H9 (cell line): ENCODE data around the gene HTRA1. TPM values are rescaled to one million over a fixed set of nuclear protein-coding genes. Genes with fewer than 3 reads are reported as not detected.

Experiments
- DNase-seq: peaks from one replicate; pipeline ENCODE4 v3.0.0-alpha.2; 2017
- H2AFZ ChIP-seq: one replicate; pipeline ENCODE4 v1.6.1; 2013; ENCODE audit warnings: mild to moderate bottlenecking, low read length, control low read depth, moderate library complexity
- H2AK5ac ChIP-seq: 2 replicates; pipeline ENCODE4 v1.6.1; 2013; ENCODE audit warnings: low read length, control low read depth, mixed read lengths; ENCODE audit not compliant: insufficient read length
- H2BK120ac ChIP-seq: one replicate; pipeline ENCODE4 v1.6.1; 2013; ENCODE audit warnings: low read depth, mild to moderate bottlenecking, low read length, control low read depth, inconsistent platforms; ENCODE audit not compliant: poor library complexity, severe bottlenecking
- H2BK12ac ChIP-seq: 2 replicates; pipeline ENCODE4 v1.6.1; 2013; ENCODE audit warnings: low read length, control low read depth, mixed read lengths, low read depth; ENCODE audit not compliant: insufficient read length
- H2BK15ac ChIP-seq: 2 replicates; pipeline ENCODE4 v1.6.1; 2013; ENCODE audit warnings: low read depth, low read length, control low read depth
- H2BK20ac ChIP-seq: one replicate; pipeline ENCODE4 v1.6.1; 2013; ENCODE audit warnings: low read depth, mild to moderate bottlenecking, low read length, control low read depth, inconsistent platforms; ENCODE audit not compliant: poor library complexity, severe bottlenecking
- H2BK5ac ChIP-seq: 2 replicates; pipeline ENCODE4 v1.6.1; 2013; ENCODE audit warnings: low read length, control low read depth, mixed read lengths; ENCODE audit not compliant: insufficient read length
- H3K14ac ChIP-seq: 2 replicates; pipeline ENCODE4 v1.6.1; 2013; ENCODE audit warnings: low read length, control low read depth; ENCODE audit not compliant: insufficient read depth
- H3K18ac ChIP-seq: 2 replicates; pipeline ENCODE4 v1.6.1; 2013; ENCODE audit warnings: low read depth, mild to moderate bottlenecking, mixed read lengths, low read length, control low read depth; ENCODE audit not compliant: insufficient read length
- H3K23ac ChIP-seq: 2 replicates; pipeline ENCODE4 v1.6.1; 2013; ENCODE audit warnings: low read length, control low read depth, mixed read lengths, low read depth; ENCODE audit not compliant: insufficient read length
- H3K23me2 ChIP-seq: 2 replicates; pipeline ENCODE4 v1.6.1; 2013; ENCODE audit warnings: low read depth, mild to moderate bottlenecking, mixed read lengths, low read length, control low read depth; ENCODE audit not compliant: insufficient read length, poor library complexity, severe bottlenecking
- H3K27ac ChIP-seq: 2 replicates; pipeline ENCODE4 v1.5.1; 2013; ENCODE audit warnings: low read length, control low read depth, mixed read lengths, low read depth; ENCODE audit not compliant: insufficient read length
- H3K27me3 ChIP-seq: 2 replicates; pipeline ENCODE4 v1.6.1; 2013; ENCODE audit warnings: low read length, control low read depth, inconsistent platforms; ENCODE audit not compliant: insufficient read depth
- H3K4ac ChIP-seq: 2 replicates; pipeline ENCODE4 v1.6.1; 2013; ENCODE audit warnings: low read depth, mild to moderate bottlenecking, control low read depth, inconsistent platforms, low read length, moderate library complexity
- H3K4me1 ChIP-seq: 2 replicates; pipeline ENCODE4 v1.6.1; 2013; ENCODE audit warnings: low read length, control low read depth, inconsistent platforms; ENCODE audit not compliant: insufficient read depth
- H3K4me2 ChIP-seq: 2 replicates; pipeline ENCODE4 v1.6.1; 2013; ENCODE audit warnings: low read length, control low read depth, mixed read lengths; ENCODE audit not compliant: insufficient read length, insufficient read depth
- H3K56ac ChIP-seq: 2 replicates; pipeline ENCODE4 v1.6.1; 2013; ENCODE audit warnings: low read depth, mild to moderate bottlenecking, mixed read lengths, low read length, control low read depth; ENCODE audit not compliant: insufficient read length
- H3K79me1 ChIP-seq: 2 replicates; pipeline ENCODE4 v1.6.1; 2013; ENCODE audit warnings: low read depth, mild to moderate bottlenecking, moderate library complexity, low read length, control low read depth, inconsistent platforms; ENCODE audit not compliant: insufficient read depth, poor library complexity, severe bottlenecking
- H3K79me2 ChIP-seq: 2 replicates; pipeline ENCODE4 v1.6.1; 2013; ENCODE audit warnings: low read length, control low read depth, inconsistent platforms; ENCODE audit not compliant: insufficient read depth
- H3K9ac ChIP-seq: 2 replicates; pipeline ENCODE4 v1.6.1; 2013; ENCODE audit warnings: low read length, control low read depth, mixed read lengths; ENCODE audit not compliant: insufficient read length; ENCODE audit errors: extremely low read depth
- H3K9me3 ChIP-seq: one replicate; pipeline ENCODE4 v1.6.1; 2013; ENCODE audit warnings: low read depth, low read length, inconsistent platforms; ENCODE audit not compliant: control insufficient read depth
- H3T11ph ChIP-seq: one replicate; pipeline ENCODE4 v1.6.1; 2013; ENCODE audit warnings: mild to moderate bottlenecking, low read length, control low read depth, inconsistent platforms
- H4K20me1 ChIP-seq: one replicate; pipeline ENCODE4 v1.6.1; 2013; ENCODE audit not compliant: control insufficient read depth, insufficient read length, insufficient read depth
- H4K5ac ChIP-seq: 2 replicates; pipeline ENCODE4 v1.6.1; 2013; ENCODE audit warnings: low read depth, mild to moderate bottlenecking, mixed read lengths, low read length, control low read depth; ENCODE audit not compliant: insufficient read length
- H4K8ac ChIP-seq: replicated peaks from 2 replicates; pipeline ENCODE4 v1.6.1; 2013; ENCODE audit warnings: low read length, control low read depth, mixed read lengths, low read depth; ENCODE audit not compliant: insufficient read length
- H4K91ac ChIP-seq: 2 replicates; pipeline ENCODE4 v1.6.1; 2013; ENCODE audit warnings: low read depth, mild to moderate bottlenecking, moderate library complexity, mixed read lengths, low read length, control low read depth; ENCODE audit not compliant: insufficient read length
- H3K27ac Mint-ChIP-seq, 3 experiments: 2 replicates in 2 of 3; 3 replicates in 1 of 3; pipeline ENCODE4 v1.8.0; 2020 to 2021; ENCODE audit warnings: mixed read lengths in 3 of 3, mild to moderate bottlenecking in 1 of 3, moderate library complexity in 1 of 3
- H3K27me3 Mint-ChIP-seq: 2 replicates; pipeline ENCODE4 v1.8.0; 2021; ENCODE audit warnings: low read depth, mild to moderate bottlenecking, moderate library complexity, mixed read lengths
- H3K36me3 Mint-ChIP-seq, 3 experiments: 2 replicates in 2 of 3; 3 replicates in 1 of 3; pipeline ENCODE4 v1.8.0; 2020 to 2021; ENCODE audit warnings: low read depth in 3 of 3, mixed read lengths in 3 of 3; ENCODE audit not compliant: insufficient read depth in 1 of 3
- H3K4me1 Mint-ChIP-seq, 2 experiments: 2 replicates each; pipeline ENCODE4 v1.8.0; 2020; ENCODE audit warnings: mixed read lengths in 2 of 2
- H3K4me3 Mint-ChIP-seq, 2 experiments: 2 replicates in 1 of 2; 3 replicates in 1 of 2; pipeline ENCODE4 v1.8.0; 2020 to 2021; ENCODE audit warnings: mild to moderate bottlenecking in 2 of 2, mixed read lengths in 2 of 2, moderate library complexity in 1 of 2
- H3K9me3 Mint-ChIP-seq, 2 experiments: 2 replicates in 1 of 2; 3 replicates in 1 of 2; pipeline ENCODE4 v1.8.0; 2020; ENCODE audit warnings: mild to moderate bottlenecking in 2 of 2, mixed read lengths in 2 of 2, moderate library complexity in 1 of 2
- WGBS: extraction: QIAGEN DNeasy Blood & Tissue Kit; methylation state at CpG from one replicate; pipeline ENCODE4 v1.1.7; 2013; ENCODE audit warnings: missing lambda C conversion rate, low lambda C conversion rate, mixed read lengths; ENCODE audit not compliant: insufficient read length; ENCODE audit errors: extremely low coverage; 5-methylcytosine and 5-hydroxymethylcytosine counted together
- total RNA-seq: library from RNA; stranded (reverse); gene quantifications from 2 replicates; pipeline ENCODE4 v1.2.1, GENCODE V29; 2021
- TF ChIP-seq, protein P1 (sequence below): fragments of 200-600 bp; sonication (generic); conservative IDR thresholded peaks from 3 replicates; pipeline ENCODE4 v1.8.0; 2021; ENCODE audit warnings: antibody characterized with exemption, mild to moderate bottlenecking

Gene HTRA1
- total RNA-seq, 1 experiment from 2014 or later: 11.1 TPM

DNA sequence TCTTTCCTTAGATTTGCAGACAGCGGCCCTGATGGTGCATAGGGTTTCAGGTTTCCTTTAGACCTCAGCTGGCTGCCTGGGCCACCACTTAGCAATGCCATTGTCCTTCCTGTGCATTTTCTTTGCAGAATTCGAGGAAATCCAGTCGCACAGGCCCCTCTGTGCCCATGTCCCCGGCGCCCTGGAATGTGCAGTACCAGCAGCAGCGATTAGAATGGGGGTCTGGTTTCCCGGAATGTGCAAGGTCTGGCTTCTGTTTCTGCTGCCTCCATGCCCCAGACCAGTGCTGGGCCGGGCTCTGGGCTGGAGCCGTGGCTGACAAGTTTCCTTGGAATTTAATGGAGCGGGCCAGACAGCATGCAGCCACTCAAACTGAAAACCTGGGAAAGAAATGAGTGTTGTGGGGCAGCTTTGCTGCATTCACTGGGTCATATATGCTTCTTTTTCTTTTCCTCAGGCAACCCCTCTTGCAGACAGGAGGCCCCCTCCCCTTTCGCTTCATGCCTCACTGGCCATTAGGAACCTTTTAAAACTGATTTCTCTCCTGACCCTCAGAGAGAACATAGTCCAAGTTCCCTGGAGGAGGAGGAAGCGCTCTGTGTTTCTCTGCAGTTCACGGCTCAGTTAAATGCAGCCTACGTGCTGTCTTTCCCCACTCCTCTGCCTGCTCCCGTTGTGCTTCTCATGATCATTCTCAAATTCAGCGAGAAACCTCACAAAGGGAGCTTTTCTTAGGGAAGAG lies 14.4 kb downstream of the HTRA1 start:
- H3K79me1 ChIP-seq: no peaks in the 10 kb centered on the region

More for the DNA sequence above, 14.4 kb downstream of the HTRA1 start:
- H2AK5ac ChIP-seq: no peak overlapping the region
- no peak overlapping the region for H2BK12ac ChIP-seq
- DNase-seq: no peak
- H2BK5ac ChIP-seq: no peak overlapping the region
- no peak overlapping the region for H3K4ac ChIP-seq
- H2AFZ ChIP-seq: no peak overlapping the region
- H2BK120ac ChIP-seq: no peak overlapping the region
- H3K27me3 ChIP-seq: no peaks in the 10 kb centered on the region
- peaks cover 0 to 2% (median 0%) of the 10 kb centered on the region in 3 experiments; a peak in 1 of 7 replicates for H3K36me3 Mint-ChIP-seq
- WGBS: no CpG with 5 or more reads among the region's 16 CpGs
- no peak overlapping the region for H3K56ac ChIP-seq
- H3K4me2 ChIP-seq: no peak overlapping the region
- H3K9me3 Mint-ChIP-seq: peaks cover 0 to under 1% of the 10 kb centered on the region in 2 experiments; a peak in 2 of 5 replicates
- H3T11ph ChIP-seq: no peak overlapping the region
- peak overlapping the region; percentile 50 to 91 (median 70); a peak in 3 of 7 replicates for H3K27ac Mint-ChIP-seq
- H3K4me1 Mint-ChIP-seq: peaks cover 49 to 55% of the 10 kb centered on the region in 2 experiments
- H3K79me2 ChIP-seq: no peaks in the 10 kb centered on the region
- H3K4me1 ChIP-seq: peaks cover 11% of the 10 kb centered on the region
- no peak overlapping the region for H2BK20ac ChIP-seq
- H4K91ac ChIP-seq: no peak overlapping the region
- peak overlapping the region in 1 of 2 experiments; percentile 19; a peak in 1 of 5 replicates for H3K4me3 Mint-ChIP-seq
- H3K23ac ChIP-seq: no peak overlapping the region
- H4K20me1 ChIP-seq: no peaks in the 10 kb centered on the region
- H3K27me3 Mint-ChIP-seq: peaks cover 5% of the 10 kb centered on the region
- H3K9ac ChIP-seq: no peak overlapping the region
- TF ChIP-seq, protein P1, sequence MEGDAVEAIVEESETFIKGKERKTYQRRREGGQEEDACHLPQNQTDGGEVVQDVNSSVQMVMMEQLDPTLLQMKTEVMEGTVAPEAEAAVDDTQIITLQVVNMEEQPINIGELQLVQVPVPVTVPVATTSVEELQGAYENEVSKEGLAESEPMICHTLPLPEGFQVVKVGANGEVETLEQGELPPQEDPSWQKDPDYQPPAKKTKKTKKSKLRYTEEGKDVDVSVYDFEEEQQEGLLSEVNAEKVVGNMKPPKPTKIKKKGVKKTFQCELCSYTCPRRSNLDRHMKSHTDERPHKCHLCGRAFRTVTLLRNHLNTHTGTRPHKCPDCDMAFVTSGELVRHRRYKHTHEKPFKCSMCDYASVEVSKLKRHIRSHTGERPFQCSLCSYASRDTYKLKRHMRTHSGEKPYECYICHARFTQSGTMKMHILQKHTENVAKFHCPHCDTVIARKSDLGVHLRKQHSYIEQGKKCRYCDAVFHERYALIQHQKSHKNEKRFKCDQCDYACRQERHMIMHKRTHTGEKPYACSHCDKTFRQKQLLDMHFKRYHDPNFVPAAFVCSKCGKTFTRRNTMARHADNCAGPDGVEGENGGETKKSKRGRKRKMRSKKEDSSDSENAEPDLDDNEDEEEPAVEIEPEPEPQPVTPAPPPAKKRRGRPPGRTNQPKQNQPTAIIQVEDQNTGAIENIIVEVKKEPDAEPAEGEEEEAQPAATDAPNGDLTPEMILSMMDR: no peak
- H4K8ac ChIP-seq: no peak overlapping the region
- no peak overlapping the region for H3K14ac ChIP-seq
- H3K18ac ChIP-seq: no peak overlapping the region
- H2BK15ac ChIP-seq: no peak overlapping the region
- H3K23me2 ChIP-seq: no peaks in the 10 kb centered on the region
- H3K27ac ChIP-seq: no peak overlapping the region
- H4K5ac ChIP-seq: no peak overlapping the region
- H3K9me3 ChIP-seq: no peaks in the 10 kb centered on the region
